Sigmoid colon (tissue), 7 donors: Measurements from ENCODE around the gene PACS2. TPM values are rescaled to one million over a fixed set of nuclear protein-coding genes. Genes with fewer than 3 reads are reported as not detected.

Experiments used
- DNase-seq: peaks from one replicate; pipeline ENCODE4 v3.0.0-alpha.2; 2019
- H3K27ac ChIP-seq, 4 donors: fragments of 200-600 bp; sonication (generic); one replicate each; pipeline ENCODE4 v1.5.1; 2016 to 2019; ENCODE audit warnings: mild to moderate bottlenecking in 1 of 4
- H3K27me3 ChIP-seq, 3 donors: fragments of 200-600 bp; sonication (generic); one replicate each; pipeline ENCODE4 v1.5.1; 2019; ENCODE audit warnings: mild to moderate bottlenecking in 1 of 3
- H3K36me3 ChIP-seq, 4 donors: fragments of 200-600 bp; sonication (generic); one replicate each; pipeline ENCODE4 v1.5.1; 2016 to 2019
- H3K4me1 ChIP-seq, 4 donors: fragments of 200-600 bp; sonication (generic); one replicate each; pipeline ENCODE4 v1.5.1; 2017 to 2019
- H3K4me3 ChIP-seq, 4 donors: fragments of 200-600 bp; sonication (generic); one replicate each; pipeline ENCODE4 v1.5.1; 2017 to 2019; ENCODE audit warnings: mild to moderate bottlenecking in 2 of 4, moderate library complexity in 1 of 4
- H3K9me3 ChIP-seq, 4 donors: fragments of 200-600 bp in 3 of 4; sonication (generic) in 3 of 4; one replicate each; pipeline versions ENCODE4 v1.5.1 to v1.6.1; 2013 to 2019
- EP300 ChIP-seq, 4 donors: sonication (generic); formaldehyde crosslinking; IDR thresholded peaks; one replicate each; pipeline ENCODE4 v1.6.1; 2017; ENCODE audit warnings: antibody characterized with exemption in 4 of 4
- POLR2A ChIP-seq, 2 donors: fragments of 450-650 bp; IDR thresholded peaks; one replicate each; pipeline ENCODE4 v1.6.1; 2016; ENCODE audit warnings: antibody characterized with exemption in 2 of 2, mild to moderate bottlenecking in 2 of 2, moderate library complexity in 2 of 2
- POLR2AphosphoS5 ChIP-seq, 4 donors: sonication (generic); formaldehyde crosslinking; IDR thresholded peaks; one replicate each; pipeline ENCODE4 v1.6.1; 2017; ENCODE audit warnings: antibody characterized with exemption in 4 of 4
- WGBS, 2 donors: extraction: QIAGEN DNeasy Blood & Tissue Kit; methylation state at CpG; one replicate each; pipeline ENCODE4 v1.1.7; 2013; 5-methylcytosine and 5-hydroxymethylcytosine counted together
- intact Hi-C: fragments of 100-400 bp; cut with DNase I; formaldehyde crosslinking; loops from one replicate; pipeline ENCODE4 v1.15.1; 2023
- polyA plus RNA-seq, 3 donors: library from polyadenylated mRNA; stranded (reverse); fragments of 200-250 nt; gene quantifications; one replicate each; pipeline ENCODE4 v1.2.3, GENCODE V29; 2013
- total RNA-seq, 4 donors: library from RNA; depleted of rRNA; stranded (reverse); fragments of >200 nt; gene quantifications; one replicate each; pipeline ENCODE4 v1.1.0, GENCODE V29; 2016
- TF ChIP-seq, protein P1 (sequence below), 4 experiments: fragments of 450-650 bp in 3 of 4; fragments of 200-600 bp in 1 of 4; IDR thresholded peaks; one replicate each; pipeline ENCODE4 v1.5.1; 2016 to 2019; ENCODE audit warnings: antibody characterized with exemption in 4 of 4, mild to moderate bottlenecking in 3 of 4, moderate library complexity in 2 of 4
- donor health status: healthy with polysubstance abuse.
- donor health status: Bipolar disorder and iron deficiency.
- donor health status: healthy.

Gene PACS2
- total and polyA plus RNA-seq, 7 donors: 19.8 to 90.6 (median 46.7) TPM

DNA sequence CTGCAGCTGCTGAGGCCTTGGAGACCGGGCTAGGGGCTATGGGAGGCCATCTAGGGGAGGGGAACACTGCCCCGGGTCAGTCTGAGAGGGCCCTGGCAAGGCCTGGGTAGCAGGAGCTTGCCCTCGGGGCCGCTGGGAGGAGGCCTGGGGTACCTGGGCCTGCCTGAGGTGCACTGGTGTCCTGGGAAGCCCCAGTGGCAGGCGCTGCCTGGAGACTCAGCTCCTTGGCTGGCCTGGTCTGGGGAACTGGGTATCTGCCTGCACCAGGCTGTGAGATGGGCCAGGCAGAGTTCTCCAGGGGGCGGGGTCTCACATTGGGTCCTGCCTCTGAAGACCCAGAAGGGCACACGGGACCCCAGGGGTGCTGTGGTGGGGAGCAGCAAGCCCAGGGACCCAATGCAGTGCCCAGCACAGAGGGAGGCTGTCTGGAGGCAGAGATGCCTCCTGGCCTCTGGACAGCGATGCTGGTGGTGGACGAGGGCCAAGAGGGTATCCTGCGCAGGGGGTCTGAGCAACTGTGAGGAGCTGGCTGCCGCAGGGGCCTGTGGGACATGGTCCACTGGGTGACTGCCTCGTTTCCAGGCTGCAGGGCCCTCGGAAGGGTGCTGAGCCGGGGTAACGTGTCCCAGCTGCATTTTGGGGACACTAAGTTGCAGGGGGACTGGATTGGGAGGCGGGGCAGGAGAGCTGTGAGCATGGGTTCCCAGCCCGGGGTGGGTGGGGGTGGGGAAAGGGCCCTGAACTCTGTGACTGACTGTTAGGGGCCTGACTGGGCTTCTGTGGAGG lies 97.6 kb downstream of the PACS2 start:
- no peak for TF ChIP-seq POLR2A (IDR thresholded peaks at IDR 0.05)
- TF ChIP-seq POLR2AphosphoS5 (IDR thresholded peaks at IDR 0.05): no peak
- no peak for TF ChIP-seq EP300 (IDR thresholded peaks at IDR 0.05)
- Histone ChIP-seq H3K27ac (no peak overlapping the region), H3K27me3 (peaks cover 10 to 34% (median 24%) of the 10 kb centered on the region in 3 donors), H3K4me1 (peaks cover 0 to 33% (median 27%) of the 10 kb centered on the region in 4 donors), H3K9me3 (no peaks in the 10 kb centered on the region), H3K4me3 (no peak overlapping the region), H3K36me3 (no peaks in the 10 kb centered on the region)
- intact Hi-C loops: loop anchor here (5.0 kb wide), 1 partner anchor 40 kb away; no protein-coding TSS in a partner anchor
- WGBS, 2 donors: 74 to 80% methylated on average over 17 of the region's 17 CpGs
- DNase-seq: peak; percentile 66

DNA sequence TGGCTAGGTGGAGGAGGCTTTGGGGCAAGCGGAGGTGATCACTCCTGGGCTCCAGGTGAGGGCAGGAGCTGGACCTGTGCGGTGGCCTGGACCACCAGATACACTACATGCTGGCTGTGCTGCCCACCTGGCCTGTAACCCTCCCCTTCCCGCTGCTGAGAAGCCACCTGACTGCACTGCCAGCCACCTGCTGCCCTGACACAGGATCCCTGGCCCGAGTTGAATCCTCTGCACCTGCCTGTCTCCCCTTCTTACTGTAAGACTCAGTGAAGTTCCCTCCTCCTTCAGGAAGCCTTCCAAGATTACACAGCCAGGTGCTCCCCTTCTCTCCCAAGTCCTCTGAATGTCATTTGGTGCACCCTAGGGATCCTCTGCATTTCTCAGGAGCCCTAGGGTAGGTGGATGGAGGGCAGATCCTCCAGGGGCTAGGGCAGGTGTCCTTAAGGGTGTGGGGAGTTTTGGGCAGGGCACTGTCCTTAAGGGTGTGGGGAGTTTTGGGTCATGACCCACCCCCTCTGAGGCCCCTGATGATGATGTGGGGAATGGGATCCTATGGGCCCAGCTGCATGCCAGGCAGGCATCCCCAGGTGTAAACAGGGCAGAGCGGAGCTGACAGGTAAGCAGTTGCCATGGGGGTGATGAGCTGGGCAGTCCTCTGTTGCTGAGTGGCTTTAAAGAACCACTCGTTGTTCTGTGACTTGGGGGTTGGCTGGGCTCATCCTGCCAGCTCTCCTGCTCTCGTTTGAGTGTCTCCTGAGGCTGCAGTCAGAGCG lies 98.4 kb downstream of the PACS2 start:
- WGBS, 2 donors: 73 to 84% methylated on average over 8 of the region's 8 CpGs
- peaks cover 10 to 34% (median 24%) of the 10 kb centered on the region in 3 donors for H3K27me3 ChIP-seq
- no peak for DNase-seq
- no peak for TF ChIP-seq POLR2AphosphoS5 (IDR thresholded peaks at IDR 0.05)
- no peak for TF ChIP-seq EP300 (IDR thresholded peaks at IDR 0.05)
- TF ChIP-seq, protein P1, sequence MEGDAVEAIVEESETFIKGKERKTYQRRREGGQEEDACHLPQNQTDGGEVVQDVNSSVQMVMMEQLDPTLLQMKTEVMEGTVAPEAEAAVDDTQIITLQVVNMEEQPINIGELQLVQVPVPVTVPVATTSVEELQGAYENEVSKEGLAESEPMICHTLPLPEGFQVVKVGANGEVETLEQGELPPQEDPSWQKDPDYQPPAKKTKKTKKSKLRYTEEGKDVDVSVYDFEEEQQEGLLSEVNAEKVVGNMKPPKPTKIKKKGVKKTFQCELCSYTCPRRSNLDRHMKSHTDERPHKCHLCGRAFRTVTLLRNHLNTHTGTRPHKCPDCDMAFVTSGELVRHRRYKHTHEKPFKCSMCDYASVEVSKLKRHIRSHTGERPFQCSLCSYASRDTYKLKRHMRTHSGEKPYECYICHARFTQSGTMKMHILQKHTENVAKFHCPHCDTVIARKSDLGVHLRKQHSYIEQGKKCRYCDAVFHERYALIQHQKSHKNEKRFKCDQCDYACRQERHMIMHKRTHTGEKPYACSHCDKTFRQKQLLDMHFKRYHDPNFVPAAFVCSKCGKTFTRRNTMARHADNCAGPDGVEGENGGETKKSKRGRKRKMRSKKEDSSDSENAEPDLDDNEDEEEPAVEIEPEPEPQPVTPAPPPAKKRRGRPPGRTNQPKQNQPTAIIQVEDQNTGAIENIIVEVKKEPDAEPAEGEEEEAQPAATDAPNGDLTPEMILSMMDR (IDR thresholded peaks at IDR 0.05): no peak
- TF ChIP-seq POLR2A (IDR thresholded peaks at IDR 0.05): no peak
- H3K4me1 ChIP-seq: peaks cover 0 to 33% (median 27%) of the 10 kb centered on the region in 4 donors
- H3K36me3 ChIP-seq: no peaks in the 10 kb centered on the region
- H3K4me3 ChIP-seq: no peak overlapping the region
- no peaks in the 10 kb centered on the region for H3K9me3 ChIP-seq
- intact Hi-C loops: loop anchor here (5.0 kb wide), 1 partner anchor 41 kb away; no protein-coding TSS in a partner anchor
- no peak overlapping the region for H3K27ac ChIP-seq

GRCh38 chr14:105413544-105413886 lies 99.0 kb downstream of the PACS2 start:
- H3K9me3 ChIP-seq: no peaks in the 10 kb centered on the region
- no peak overlapping the region for H3K4me3 ChIP-seq
- TF ChIP-seq EP300 (IDR thresholded peaks at IDR 0.05): no peak
- H3K36me3 ChIP-seq: no peaks in the 10 kb centered on the region
- DNase-seq: no peak
- peaks cover 0 to 37% (median 29%) of the 10 kb centered on the region in 4 donors for H3K4me1 ChIP-seq
- H3K27me3 ChIP-seq: peaks cover 10 to 34% (median 24%) of the 10 kb centered on the region in 3 donors
- intact Hi-C loops: loop anchor here (5.0 kb wide), 1 partner anchor 41 kb away; no protein-coding TSS in a partner anchor
- H3K27ac ChIP-seq: no peak overlapping the region
- WGBS, 2 donors: 96 to 98% methylated on average over 2 of the region's 2 CpGs

DNA sequence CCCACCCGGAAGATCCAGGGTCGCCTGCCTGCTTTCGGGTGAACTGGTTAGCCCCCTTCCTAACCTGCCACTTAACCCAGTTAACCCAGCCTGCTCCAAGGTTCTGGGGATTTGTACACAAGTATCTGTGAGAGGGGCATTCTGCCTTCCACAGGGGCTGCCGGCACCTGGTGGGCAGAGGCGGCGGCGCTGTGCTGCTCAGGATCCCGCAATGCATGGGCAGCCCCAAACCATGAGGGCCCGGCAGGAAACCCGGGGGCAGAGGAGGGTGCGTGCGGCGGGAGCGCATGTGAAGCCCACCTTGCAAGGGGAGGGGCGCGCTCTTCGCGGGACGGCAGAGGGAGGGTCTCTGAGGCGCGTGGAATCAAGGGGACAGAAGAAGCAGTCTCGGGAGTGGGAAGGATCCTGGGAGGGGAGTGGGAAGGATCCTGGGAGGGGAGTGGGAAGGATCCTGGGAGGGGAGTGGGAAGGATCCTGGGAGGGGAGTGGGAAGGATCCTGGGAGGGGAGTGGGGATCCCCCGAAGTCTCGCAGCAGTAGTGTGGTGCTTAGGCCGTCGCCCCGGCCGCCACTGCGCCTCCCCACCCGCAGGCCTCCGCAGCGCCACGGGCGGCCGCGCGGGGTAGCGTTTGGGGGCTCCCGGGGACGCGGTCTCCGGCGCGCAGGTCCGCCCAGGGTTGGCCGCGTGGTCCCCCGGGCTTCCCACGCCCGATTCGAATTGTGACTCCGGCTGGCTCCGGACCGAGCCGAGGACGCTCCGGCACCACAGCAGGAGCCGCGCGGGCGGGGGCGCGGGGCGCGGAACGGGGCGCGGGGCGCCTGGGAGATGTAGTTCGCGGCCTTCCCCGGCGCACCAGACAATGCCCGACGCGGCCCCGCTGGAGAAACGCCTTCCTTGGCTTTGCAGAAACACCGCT lies 100.2 kb downstream of the PACS2 start:
- Histone ChIP-seq H3K27me3 (peaks cover 10 to 34% (median 24%) of the 10 kb centered on the region in 3 donors), H3K9me3 (no peaks in the 10 kb centered on the region), H3K4me1 (peaks cover 0 to 47% (median 37%) of the 10 kb centered on the region in 4 donors), H3K27ac (peak overlapping the region; percentile 77 to 82 (median 80)), H3K36me3 (no peaks in the 10 kb centered on the region), H3K4me3 (peak overlapping the region; percentile 20 to 59 (median 56))
- peak in 2 of 4 donors; percentile 57 to 60 for TF ChIP-seq POLR2AphosphoS5 (IDR thresholded peaks at IDR 0.05)
- TF ChIP-seq, protein P1 (IDR thresholded peaks at IDR 0.05): peak; percentile 11 to 86 (median 46)
- no peak for TF ChIP-seq POLR2A (IDR thresholded peaks at IDR 0.05)
- intact Hi-C loops: loop anchor here (1.0 to 5.0 kb wide), 3 partner anchors 16 to 102 kb away; partner anchors contain the start of genes PACS2 and TEX22
- WGBS, 2 donors: 9 to 16% methylated on average over 79 of the region's 79 CpGs
- DNase-seq: peak; percentile 90
